Globus pallidus (tissue), 1 donor: ENCODE data around the gene ALDH3A1.
"Not testable (repeated sequence)": the region's sequence is repeated elsewhere in the genome, so short reads cannot be mapped to it uniquely, and the experiment has no call there.

Experiments
- DNase-seq: peaks from one replicate; pipeline ENCODE4 v3.0.0-alpha.2; 2015; ENCODE audit warnings: low spot score

ALDH3A1 gene

DNA sequence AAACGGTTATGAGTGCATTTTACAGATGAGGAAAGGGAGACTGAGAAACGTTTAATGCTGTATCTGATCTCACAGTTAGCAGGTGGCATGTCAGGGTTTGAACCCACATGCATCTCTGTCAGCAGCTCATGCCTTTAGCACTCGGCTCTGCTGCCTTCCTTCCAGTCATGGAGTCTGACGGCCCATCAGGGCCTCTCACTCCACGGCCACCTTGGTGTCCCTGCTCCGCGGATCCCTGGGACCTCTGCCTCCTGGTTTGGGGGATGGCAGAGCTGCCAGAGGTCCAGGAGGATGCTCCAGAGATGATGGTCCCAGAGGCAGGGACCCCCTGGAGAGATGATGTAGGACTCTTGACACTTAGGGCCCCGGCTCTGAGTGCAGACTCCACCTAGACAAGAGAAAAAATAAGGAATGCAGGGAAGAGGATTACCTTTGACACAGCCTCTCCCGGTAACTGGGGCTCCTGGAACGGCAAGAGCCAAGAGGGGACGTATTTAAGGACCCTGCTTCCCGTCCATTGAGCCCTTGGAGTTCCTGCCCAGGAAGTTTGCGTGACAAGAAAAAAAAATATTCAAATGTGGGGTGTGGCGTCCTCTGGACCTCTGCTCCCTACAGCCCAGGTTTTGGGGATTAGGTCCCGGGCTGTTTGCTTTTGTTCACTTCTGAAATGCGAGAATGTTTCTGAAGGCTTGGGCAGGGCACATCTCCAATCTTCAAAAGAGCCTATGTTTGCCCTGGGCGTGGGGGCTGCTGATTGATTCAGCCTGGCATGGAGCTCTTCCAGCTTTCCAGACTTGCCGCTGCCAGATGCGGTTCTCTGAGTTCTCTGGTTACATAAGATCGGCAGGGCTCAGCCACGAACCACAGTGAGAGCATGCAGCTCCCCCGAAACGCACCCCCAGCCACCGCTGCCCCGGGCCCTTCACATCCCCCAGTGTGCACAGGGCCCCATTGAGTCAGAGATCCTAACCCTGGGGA lies at the start of gene ALDH3A1:
Gene ALDH3A1 (minus strand): TSS at position 470 of the 978 bp plus-strand sequence. CDS start 3,169 bp downstream, outside the sequence.
- no peak for DNase-seq

DNA sequence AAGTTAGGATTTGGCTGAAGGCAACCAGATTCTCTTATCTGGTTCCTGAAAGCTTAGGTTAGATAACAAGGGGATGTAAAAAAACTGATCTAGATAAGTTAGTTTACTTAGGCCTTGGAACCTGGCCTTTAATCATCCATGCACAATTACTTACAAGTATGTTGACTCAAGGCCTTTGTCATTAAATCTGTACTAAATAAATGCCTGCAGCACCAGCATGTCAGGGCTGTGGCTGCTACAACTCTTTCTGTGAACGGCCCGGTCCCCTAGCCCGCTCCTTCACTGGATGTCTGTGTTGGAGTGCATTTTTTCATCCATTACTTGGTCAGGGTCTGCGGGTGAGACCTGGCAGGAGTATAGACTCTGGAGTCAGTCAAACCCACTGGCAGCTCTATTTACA lies 48.4 kb upstream of the ALDH3A1 start:
- DNase-seq = no peak

DNA sequence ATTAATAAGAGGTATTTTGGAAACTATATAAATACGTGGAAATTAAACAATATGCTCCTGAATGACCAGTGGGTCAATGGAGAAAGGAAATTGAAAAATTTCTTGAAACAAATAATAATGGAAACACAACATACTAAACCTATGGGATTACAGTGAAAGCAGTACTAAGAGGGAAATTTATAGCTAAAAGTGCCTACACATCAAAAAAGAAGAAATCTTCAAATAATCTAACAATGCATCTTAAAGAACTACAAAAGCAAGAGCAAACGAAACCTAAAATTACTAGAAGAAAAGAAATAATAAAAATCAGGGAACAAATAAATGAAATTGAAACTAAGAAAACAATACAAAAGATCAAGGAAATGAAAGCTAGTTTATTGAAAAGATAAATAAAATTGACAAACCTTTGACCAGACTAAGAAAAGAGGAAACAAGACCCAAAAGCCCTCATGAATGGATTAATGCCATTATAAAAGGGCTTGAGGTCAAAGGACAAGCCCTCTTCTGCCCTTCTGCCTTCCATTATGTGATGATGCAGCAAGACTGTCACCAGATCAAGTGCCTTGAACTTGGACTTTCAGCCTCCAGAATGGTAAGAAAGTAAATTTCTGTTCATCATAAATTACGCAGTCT lies 43.9 kb upstream of the ALDH3A1 start:
- DNase-seq = no peak

- peak; percentile 37 for DNase-seq
Observed at GRCh38 chr17:19787733-19788357, 39.7 kb upstream of the ALDH3A1 start.

DNA sequence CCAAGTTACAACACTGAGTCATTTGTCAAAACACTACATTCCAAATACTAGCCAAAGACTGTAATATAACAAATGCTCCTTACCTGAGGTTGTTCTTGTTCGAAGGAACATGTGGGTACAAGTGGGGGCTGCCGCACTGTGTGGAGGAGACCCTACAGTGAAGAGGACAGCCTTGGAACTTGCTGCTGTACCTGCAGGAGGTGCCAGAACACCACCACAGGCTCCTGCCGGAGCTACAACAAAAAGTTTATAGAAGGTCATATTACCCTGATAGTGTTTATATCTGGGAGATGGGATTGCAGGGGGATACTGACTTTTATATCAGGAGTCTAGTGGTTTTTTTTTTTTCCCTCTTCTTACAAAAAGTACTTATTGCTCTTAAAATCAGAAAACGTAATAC lies 37.8 kb upstream of the ALDH3A1 start:
- no peak for DNase-seq

DNA sequence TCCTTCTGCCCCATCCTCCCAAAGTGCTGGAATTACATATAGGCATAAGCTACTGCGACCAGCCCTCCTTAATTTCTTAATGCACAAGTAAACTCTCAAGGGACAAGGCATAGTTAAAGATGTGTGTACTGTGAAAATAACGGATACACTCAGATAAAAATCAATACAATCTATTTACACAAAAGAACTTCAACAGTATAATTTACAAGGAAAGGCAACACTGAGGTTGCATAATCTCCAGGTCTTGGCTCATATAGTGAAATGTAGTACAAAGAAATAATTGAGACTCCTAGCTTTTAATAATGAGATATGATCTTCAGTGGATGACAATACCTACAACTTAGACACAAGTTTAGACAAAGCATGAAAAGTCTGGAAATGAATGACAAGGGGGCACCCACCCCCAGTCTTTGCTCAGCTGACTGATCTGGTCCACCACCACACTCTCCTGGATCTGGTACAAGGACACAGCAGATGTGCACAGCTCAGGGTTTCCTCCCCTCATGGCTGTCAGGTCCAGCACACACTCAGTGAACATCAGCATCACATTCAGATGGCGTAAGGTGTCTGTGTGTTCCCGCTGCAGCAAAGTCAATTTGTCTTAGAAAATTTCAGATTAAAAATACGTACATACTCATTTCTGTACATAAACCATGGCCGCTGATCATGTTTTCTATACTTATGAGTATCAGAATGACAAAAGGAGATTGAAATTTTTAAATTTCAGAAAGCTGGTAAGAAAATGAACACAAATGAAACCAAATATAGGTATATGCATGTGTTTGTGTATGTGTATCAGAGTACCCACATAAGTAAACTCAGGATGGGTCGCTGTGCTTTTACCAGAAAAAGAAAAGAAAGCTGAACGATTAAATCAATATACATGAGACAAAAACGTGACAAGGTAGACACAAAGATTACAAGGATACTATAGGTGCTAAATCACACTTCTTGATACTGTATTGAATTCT lies 33.7 kb upstream of the ALDH3A1 start:
- DNase-seq = no peak

DNA sequence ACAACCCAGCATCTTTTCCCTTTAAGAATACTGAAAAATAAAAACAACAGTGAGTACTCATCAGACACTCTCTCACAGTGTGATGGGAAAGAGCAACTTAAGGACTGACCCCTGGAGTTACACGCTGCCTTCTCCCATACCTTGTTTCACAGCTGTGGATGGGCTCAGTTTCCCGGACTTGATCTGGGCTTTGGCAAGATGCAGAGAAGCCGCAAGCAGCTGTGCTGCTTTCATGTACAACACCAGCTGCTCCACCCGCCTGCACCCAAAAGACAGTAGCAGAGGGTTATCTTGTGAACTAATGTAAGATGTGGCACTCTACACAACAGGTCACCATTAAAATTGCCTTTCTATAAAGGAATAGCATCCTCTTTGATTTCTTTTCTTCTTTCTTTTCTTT lies 32.7 kb upstream of the ALDH3A1 start:
- DNase-seq = no peak

GRCh38 chr17:19773534-19773933 lies 25.4 kb upstream of the ALDH3A1 start:
- DNase-seq = no peak

- DNase-seq = no peak
Observed at GRCh38 chr17:19771971-19772630, 24.0 kb upstream of the ALDH3A1 start.

DNA sequence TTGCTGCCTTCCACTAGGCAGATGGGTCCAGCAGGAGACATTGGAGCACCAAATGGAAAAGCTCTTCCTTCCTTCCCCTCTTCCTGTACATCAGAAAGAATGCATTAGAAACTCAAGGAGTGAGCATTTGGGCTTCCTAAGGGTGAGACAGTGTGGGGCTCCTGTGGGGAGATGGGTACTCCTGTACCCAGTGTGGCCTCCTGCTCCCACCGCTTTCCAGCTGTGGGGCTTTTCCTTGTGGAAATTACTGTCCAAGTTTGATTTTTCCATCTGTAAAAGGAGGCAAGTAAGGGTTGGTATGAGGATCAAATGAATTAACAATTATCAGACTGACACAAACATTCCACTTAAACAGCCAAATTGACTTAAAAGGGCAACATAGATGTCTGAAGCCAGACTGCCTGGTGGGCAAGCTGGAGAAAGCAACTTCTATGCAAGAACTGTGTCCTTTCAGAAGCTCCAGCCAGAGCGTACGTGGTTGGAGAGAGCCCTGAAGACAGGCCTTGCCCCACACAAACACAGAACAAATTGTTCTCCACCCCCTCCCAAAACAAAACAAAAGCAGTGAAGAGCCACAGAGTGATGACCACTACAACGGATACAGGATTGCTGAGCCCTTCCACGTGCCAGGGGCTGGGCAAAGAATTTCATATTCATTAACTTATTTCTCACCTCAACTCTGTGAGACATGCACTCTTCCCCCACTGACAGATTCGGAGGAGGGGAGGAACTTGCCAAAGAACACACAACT lies 23.1 kb upstream of the ALDH3A1 start:
- no peak for DNase-seq

GRCh38 chr17:19769946-19770652 lies 22.0 kb upstream of the ALDH3A1 start:
- no peak for DNase-seq

DNA sequence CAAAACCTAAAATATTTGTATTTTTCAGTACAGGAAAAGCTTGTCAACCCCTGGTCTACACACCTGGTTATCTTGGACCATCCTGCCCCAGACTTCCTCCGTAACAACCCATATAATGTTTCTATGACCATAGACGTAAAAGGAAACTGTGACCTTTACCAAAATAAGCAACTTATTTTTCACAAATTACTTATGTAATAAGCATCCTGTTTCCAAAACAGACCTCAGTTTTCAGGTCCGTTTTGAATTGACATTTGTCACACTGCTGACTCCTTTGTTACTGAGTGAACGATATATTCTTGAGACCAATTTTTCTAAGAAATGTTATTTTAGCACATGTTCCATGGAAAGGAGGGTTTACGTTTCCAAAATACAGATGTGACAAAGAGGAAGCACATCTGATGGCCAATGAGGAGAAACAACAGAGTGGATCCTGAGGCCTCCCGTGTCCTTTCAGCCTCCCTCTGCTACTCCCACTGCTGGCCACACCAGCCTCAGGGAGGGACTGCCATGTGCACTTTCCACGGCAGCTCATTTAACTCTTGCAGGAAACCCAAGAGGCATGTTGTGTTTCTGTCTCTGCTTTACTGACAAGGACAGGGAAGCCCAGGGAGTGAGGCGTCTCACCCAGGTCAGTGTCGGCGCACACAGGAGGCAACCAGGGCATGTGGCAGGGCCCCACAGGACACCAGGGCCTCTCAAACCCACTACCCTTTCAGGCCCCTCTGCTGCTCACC lies 20.1 kb upstream of the ALDH3A1 start:
- DNase-seq = no peak

- DNase-seq = peak; percentile 64
Observed at GRCh38 chr17:19766421-19767270, 18.5 kb upstream of the ALDH3A1 start.

DNA sequence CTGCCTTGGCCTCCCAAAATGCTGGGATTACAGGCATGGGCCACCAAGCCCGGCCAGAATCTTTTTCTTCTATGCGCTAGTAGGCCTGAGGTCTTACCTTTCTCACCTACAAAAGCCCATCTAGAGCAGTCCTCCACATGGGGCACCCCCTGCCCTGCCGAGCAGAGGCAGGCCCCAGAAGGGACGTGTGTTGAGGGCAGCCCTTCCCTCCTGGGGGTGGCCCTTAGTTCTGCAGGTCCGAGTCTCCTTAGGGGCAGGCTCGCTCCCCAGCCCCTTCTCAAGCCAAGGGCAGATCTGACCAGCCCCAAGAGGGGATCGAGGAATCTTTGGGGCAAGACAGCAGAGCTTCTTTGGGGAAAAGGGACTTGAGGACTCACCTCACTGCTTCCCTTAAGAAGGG lies 17.9 kb upstream of the ALDH3A1 start:
- no peak for DNase-seq

GRCh38 chr17:19763991-19764390 lies 15.9 kb upstream of the ALDH3A1 start:
- not testable (repeated sequence) for DNase-seq

GRCh38 chr17:19763416-19763815 lies 15.3 kb upstream of the ALDH3A1 start:
- DNase-seq = no peak

DNA sequence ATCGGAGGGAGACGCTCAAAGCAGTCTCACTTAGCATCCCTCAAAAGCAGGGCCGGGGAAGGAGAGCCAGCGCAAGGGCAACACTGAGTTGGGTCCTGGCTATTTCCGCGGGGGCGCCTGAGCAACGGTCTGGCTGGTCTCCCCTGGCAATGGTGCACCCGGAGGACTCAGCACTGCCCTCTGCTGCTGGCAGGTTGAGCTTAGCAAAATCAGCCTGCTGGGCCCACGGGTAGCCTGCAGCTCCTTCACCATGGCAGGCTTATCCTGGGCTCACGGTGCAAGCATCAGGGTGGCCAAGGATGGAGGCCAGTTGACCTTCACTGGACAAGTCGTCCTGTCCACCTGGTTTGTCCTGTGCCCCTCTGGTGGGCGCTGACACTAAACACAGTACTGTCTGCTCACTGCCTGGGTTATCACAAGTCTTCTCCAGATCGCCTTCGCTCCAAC lies 14.4 kb upstream of the ALDH3A1 start:
- DNase-seq = peak; percentile 43

DNA sequence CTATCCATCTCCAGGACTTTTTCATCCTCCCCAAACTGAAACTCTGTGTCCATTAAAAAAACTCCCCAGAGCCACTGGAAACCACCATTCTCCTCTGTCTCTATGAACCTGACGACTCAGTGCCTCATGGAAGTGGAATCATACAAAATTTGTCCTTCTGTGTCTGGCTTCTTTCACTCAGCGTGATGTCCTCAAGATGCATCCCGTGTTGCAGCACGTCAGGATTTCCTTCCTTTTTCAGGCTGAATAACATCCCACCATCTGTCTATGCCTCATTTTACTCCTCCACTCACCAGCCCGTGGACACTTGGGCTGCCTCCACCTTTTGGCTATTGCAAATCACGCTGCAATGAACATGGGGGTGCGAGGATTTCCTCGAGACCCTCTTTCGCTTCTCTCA lies 12.6 kb upstream of the ALDH3A1 start:
- DNase-seq = no peak
